ENCODE measurements around the gene HSPA12A. TPM values are rescaled to one million over a fixed set of nuclear protein-coding genes. Genes with fewer than 3 reads are reported as not detected.

The HSPA12A gene
- total RNA-seq, 1 donor from 2014 or later = 7.9 TPM

- FAIRE-seq = no peak
- Histone ChIP-seq H4K20me1 (ENCODE audit: insufficient read depth, low read length) (no peaks in the 10 kb centered on the region), H3K36me3 (ENCODE audit: insufficient read depth, low read length) (no peaks in the 10 kb centered on the region), H3K9me3 (ENCODE audit: insufficient read depth, low read depth, low read length) (no peaks in the 10 kb centered on the region), H3K4me2 (ENCODE audit: low read length) (no peak overlapping the region), H3K79me2 (ENCODE audit: insufficient read depth, low read length) (no peaks in the 10 kb centered on the region), H3K9ac (ENCODE audit: low read length) (no peak overlapping the region), H3K4me3 (ENCODE audit: insufficient read depth, low read depth, low read length) (no peak overlapping the region), H3K4me1 (ENCODE audit: insufficient read depth, low read length) (no peaks in the 10 kb centered on the region), H3K27me3 (ENCODE audit: insufficient read depth, low read length) (no peaks in the 10 kb centered on the region), H2AFZ (ENCODE audit: low read depth, low read length) (no peak overlapping the region), H3K27ac (ENCODE audit: low read depth, low read length) (no peak overlapping the region)
- TF ChIP-seq CTCF (IDR thresholded peaks at IDR 0.05; ENCODE audit: insufficient read depth, low read depth, low read length) (no peak), EZH2 (IDR thresholded peaks at IDR 0.05; ENCODE audit: insufficient read depth, low read length) (no peak)
- no peak for DNase-seq (ENCODE audit: low read depth)
- Mint-ChIP-seq H3K27me3 (ENCODE audit: low read depth, unreplicated experiment) (peaks cover 7% of the 10 kb centered on the region), H3K36me3 (ENCODE audit: low read depth, unreplicated experiment) (no peaks in the 10 kb centered on the region), H3K9me3 (ENCODE audit: unreplicated experiment) (peaks cover 6% of the 10 kb centered on the region), H3K27ac (ENCODE audit: unreplicated experiment) (no peak overlapping the region), H3K4me1 (ENCODE audit: low read depth, unreplicated experiment) (no peaks in the 10 kb centered on the region), H3K4me3 (ENCODE audit: unreplicated experiment) (no peak overlapping the region)
Observed at GRCh38 chr10:116655568-116655967, 86.8 kb downstream of the HSPA12A start.

GRCh38 chr10:116654816-116655215, 87.5 kb downstream of the HSPA12A start:
- H2AFZ ChIP-seq (ENCODE audit: low read depth, low read length) = no peak overlapping the region

More at GRCh38 chr10:116654816-116655215, 87.5 kb downstream of the HSPA12A start:
- FAIRE-seq (no peak), DNase-seq (ENCODE audit: low read depth) (no peak)
- Histone ChIP-seq H3K27ac (ENCODE audit: low read depth, low read length) (no peak overlapping the region), H3K9ac (ENCODE audit: low read length) (no peak overlapping the region), H3K4me1 (ENCODE audit: insufficient read depth, low read length) (no peaks in the 10 kb centered on the region), H4K20me1 (ENCODE audit: insufficient read depth, low read length) (no peaks in the 10 kb centered on the region), H3K27me3 (ENCODE audit: insufficient read depth, low read length) (no peaks in the 10 kb centered on the region), H3K36me3 (ENCODE audit: insufficient read depth, low read length) (no peaks in the 10 kb centered on the region), H3K4me3 (ENCODE audit: insufficient read depth, low read depth, low read length) (no peak overlapping the region), H3K79me2 (ENCODE audit: insufficient read depth, low read length) (no peaks in the 10 kb centered on the region), H3K4me2 (ENCODE audit: low read length) (no peak overlapping the region), H3K9me3 (ENCODE audit: insufficient read depth, low read depth, low read length) (no peaks in the 10 kb centered on the region)
- H3K4me1 Mint-ChIP-seq (ENCODE audit: low read depth, unreplicated experiment) = no peaks in the 10 kb centered on the region
- H3K27me3 Mint-ChIP-seq (ENCODE audit: low read depth, unreplicated experiment) = peaks cover 4% of the 10 kb centered on the region
- no peaks in the 10 kb centered on the region for H3K36me3 Mint-ChIP-seq (ENCODE audit: low read depth, unreplicated experiment)
- no peak overlapping the region for H3K4me3 Mint-ChIP-seq (ENCODE audit: unreplicated experiment)
- H3K9me3 Mint-ChIP-seq (ENCODE audit: unreplicated experiment) = peaks cover 6% of the 10 kb centered on the region
- no peak overlapping the region for H3K27ac Mint-ChIP-seq (ENCODE audit: unreplicated experiment)
- TF ChIP-seq EZH2 (IDR thresholded peaks at IDR 0.05; ENCODE audit: insufficient read depth, low read length) = no peak
- no peak for TF ChIP-seq CTCF (IDR thresholded peaks at IDR 0.05; ENCODE audit: insufficient read depth, low read depth, low read length)
